Measurements from ENCODE around the gene CAMK2B.

- TF ChIP-seq ZNF746 (CRISPR knock-in tag; IDR thresholded peaks at IDR 0.05) (no peak), PAF1 (CRISPR knock-in tag; IDR thresholded peaks at IDR 0.05) (no peak), KLF6 (CRISPR knock-in tag; IDR thresholded peaks at IDR 0.05) (no peak), POLR2AphosphoS5 (IDR thresholded peaks at IDR 0.05; ENCODE audit: low read depth, low read length) (no peak), BCLAF1 (IDR thresholded peaks at IDR 0.05) (no peak)
Observed at GRCh38 chr7:44367475-44368043, 42.2 kb upstream of the CAMK2B start.
